GM23338 (cell line): ENCODE results near the gene ADSS1. TPM values are rescaled to one million over a fixed set of nuclear protein-coding genes. Genes with fewer than 3 reads are reported as not detected.

Source experiments
- ATAC-seq: fragments of 200-7000 bp; cut with Tn5 transposase; 3 replicates; pipeline ENCODE4 v1.9.1; 2020
- DNase-seq: peaks from one replicate; pipeline ENCODE4 v3.0.0-alpha.2; 2015; ENCODE audit warnings: low spot score
- H2AFZ ChIP-seq: fragments of 200-600 bp; sonication (generic); 2 replicates; pipeline ENCODE4 v1.8.0; 2016; ENCODE audit warnings: antibody characterized with exemption, mild to moderate bottlenecking, moderate library complexity
- H3F3A ChIP-seq: fragments of 200-600 bp; sonication (generic); replicated peaks from 2 replicates; pipeline ENCODE4 v1.8.0; 2017; ENCODE audit warnings: antibody characterized with exemption, mixed run types, low read depth
- H3K27ac ChIP-seq: fragments of 200-600 bp; sonication (generic); 2 replicates; pipeline ENCODE4 v1.6.1; 2016; ENCODE audit warnings: low read depth
- H3K27me3 ChIP-seq: fragments of 200-600 bp; sonication (generic); 2 replicates; pipeline ENCODE4 v1.8.0; 2016; ENCODE audit warnings: mild to moderate bottlenecking, mixed run types, moderate library complexity; ENCODE audit not compliant: insufficient read depth
- H3K36me3 ChIP-seq: fragments of 200-600 bp; sonication (generic); 2 replicates; pipeline ENCODE4 v1.8.0; 2016; ENCODE audit warnings: mild to moderate bottlenecking; ENCODE audit not compliant: insufficient read depth
- H3K4me1 ChIP-seq: fragments of 200-600 bp; sonication (generic); 2 replicates; pipeline ENCODE4 v1.8.0; 2016; ENCODE audit warnings: mild to moderate bottlenecking, moderate library complexity; ENCODE audit not compliant: insufficient read depth
- H3K4me2 ChIP-seq: fragments of 200-600 bp; sonication (generic); 2 replicates; pipeline ENCODE4 v1.7.1; 2017; ENCODE audit warnings: mixed run types
- H3K4me3 ChIP-seq: fragments of 200-600 bp; sonication (generic); 2 replicates; pipeline ENCODE4 v1.6.1; 2016; ENCODE audit warnings: mixed run types
- H3K79me2 ChIP-seq: fragments of 200-600 bp; sonication (generic); replicated peaks from 2 replicates; pipeline ENCODE4 v1.8.0; 2017; ENCODE audit warnings: mild to moderate bottlenecking; ENCODE audit not compliant: insufficient read depth
- H3K9me2 ChIP-seq: fragments of 200-600 bp; sonication (generic); 2 replicates; pipeline ENCODE4 v1.8.0; 2017; ENCODE audit not compliant: insufficient read depth
- H4K20me1 ChIP-seq: fragments of 200-600 bp; sonication (generic); replicated peaks from 2 replicates; pipeline ENCODE4 v1.8.0; 2017; ENCODE audit warnings: mild to moderate bottlenecking; ENCODE audit not compliant: insufficient read depth
- H3K27ac Mint-ChIP-seq: 2 replicates; pipeline ENCODE4 v1.8.0; 2020; ENCODE audit warnings: inconsistent platforms, mild to moderate bottlenecking, moderate library complexity, mixed read lengths
- H3K27me3 Mint-ChIP-seq: 3 replicates; pipeline ENCODE4 v1.8.0; 2022; ENCODE audit warnings: low read depth, mild to moderate bottlenecking, moderate library complexity, mixed read lengths, inconsistent platforms; ENCODE audit not compliant: insufficient read depth, poor library complexity
- H3K36me3 Mint-ChIP-seq: 3 replicates; pipeline ENCODE4 v1.8.0; 2021; ENCODE audit warnings: low read depth, mild to moderate bottlenecking, inconsistent platforms, moderate library complexity, mixed read lengths
- H3K4me1 Mint-ChIP-seq: 3 replicates; pipeline ENCODE4 v1.8.0; 2020; ENCODE audit warnings: mild to moderate bottlenecking, inconsistent platforms, mixed read lengths
- H3K4me3 Mint-ChIP-seq: 3 replicates; pipeline ENCODE4 v1.8.0; 2021; ENCODE audit warnings: moderate library complexity, mild to moderate bottlenecking, inconsistent platforms, mixed read lengths
- H3K9me3 Mint-ChIP-seq: 3 replicates; pipeline ENCODE4 v1.8.0; 2020; ENCODE audit warnings: moderate library complexity, mild to moderate bottlenecking, inconsistent platforms, mixed read lengths
- CTCF ChIP-seq, 2 experiments: fragments of 200-600 bp in 1 of 2; sonication (generic) in 1 of 2; conservative IDR thresholded peaks; 2 replicates each; pipeline versions ENCODE4 v1.5.1 to v1.6.1; 2016 to 2017; ENCODE audit warnings: antibody characterized with exemption in 2 of 2, low read depth in 2 of 2, mild to moderate bottlenecking in 2 of 2, moderate library complexity in 1 of 2
- EZH2 ChIP-seq: fragments of 200-600 bp; sonication (generic); IDR thresholded peaks from one replicate; pipeline ENCODE4 v1.8.0; 2017; ENCODE audit warnings: antibody characterized with exemption, mild to moderate bottlenecking, low read depth; ENCODE audit not compliant: unreplicated experiment
- EZH2phosphoT487 ChIP-seq: fragments of 200-600 bp; sonication (generic); IDR thresholded peaks from one replicate; pipeline ENCODE4 v1.8.1; 2018; ENCODE audit warnings: antibody characterized with exemption; ENCODE audit not compliant: unreplicated experiment
- JUNB ChIP-seq: IDR thresholded peaks from one replicate; pipeline ENCODE4 v1.6.1; 2016; ENCODE audit warnings: antibody characterized with exemption; ENCODE audit not compliant: unreplicated experiment
- NANOG ChIP-seq: IDR thresholded peaks from 2 replicates; pipeline ENCODE4 v1.6.1; 2016; ENCODE audit warnings: antibody characterized with exemption, borderline replicate concordance
- POLR2AphosphoS5 ChIP-seq: IDR thresholded peaks from 2 replicates; pipeline ENCODE4 v1.6.1; 2016; ENCODE audit warnings: antibody characterized with exemption, low read depth
- REST ChIP-seq: IDR thresholded peaks from one replicate; pipeline ENCODE4 v1.6.1; 2018; ENCODE audit warnings: antibody characterized with exemption; ENCODE audit not compliant: unreplicated experiment
- STAT1 ChIP-seq: IDR thresholded peaks from one replicate; pipeline ENCODE4 v1.6.1; 2016; ENCODE audit warnings: antibody characterized with exemption; ENCODE audit not compliant: unreplicated experiment
- ZNF114 ChIP-seq: fragments of 250-450 bp; sonication (Bioruptor Pico); IDR thresholded peaks from 2 replicates; pipeline ENCODE4 v1.5.0; 2020; ENCODE audit warnings: mild to moderate bottlenecking, moderate library complexity
- ZNF331 ChIP-seq: fragments of 250-450 bp; sonication (Bioruptor Pico); IDR thresholded peaks from 2 replicates; pipeline ENCODE4 v1.5.0; 2020; ENCODE audit warnings: low read depth, mild to moderate bottlenecking, moderate library complexity
- ZNF462 ChIP-seq: fragments of 250-450 bp; sonication (Bioruptor Pico); IDR thresholded peaks from 2 replicates; pipeline ENCODE4 v1.5.0; 2020; ENCODE audit warnings: mild to moderate bottlenecking, moderate library complexity
- polyA plus RNA-seq: library from polyadenylated mRNA; unstranded; fragments of >200 nt; fragmentation: Nextera tagmentation; extraction: Ambion mirVana; gene quantifications from 2 replicates; pipeline ENCODE4 v1.2.1, GENCODE V29; 2016
- total RNA-seq: library from RNA; depleted of rRNA; stranded (reverse); fragments of >200 nt; shearing (Covaris generic); gene quantifications from 2 replicates; pipeline ENCODE4 v1.2.3, GENCODE V29; 2014

Gene ADSS1
- total and polyA plus RNA-seq, 2 experiments from 2014 or later: 9.5 to 11.6 TPM

- TF ChIP-seq CTCF (conservative IDR thresholded peaks at IDR 0.05; ENCODE audit: low read depth in 2 of 2): no peak
- no peak for TF ChIP-seq ZNF331 (CRISPR knock-in tag)
- TF ChIP-seq JUNB: no peak
- no peak for TF ChIP-seq NANOG
- no peak for TF ChIP-seq ZNF114
- TF ChIP-seq STAT1: no peak
- no peak for TF ChIP-seq EZH2phosphoT487
- TF ChIP-seq POLR2AphosphoS5: no peak
- no peak for TF ChIP-seq EZH2
- no peak for TF ChIP-seq REST
Measured at GRCh38 chr14:104741803-104742251, 17.8 kb downstream of the ADSS1 start (continued).

- H3K27ac ChIP-seq: no peak overlapping the region
- Mint-ChIP-seq H3K27me3 (peaks cover 14% of the 10 kb centered on the region), H3K4me1 (no peaks in the 10 kb centered on the region), H3K4me3 (no peak overlapping the region), H3K27ac (no peak overlapping the region), H3K36me3 (0 out of 3 replicates have a peak, but pooled peaks cover 3% of the 10 kb centered on the region), H3K9me3 (no peaks in the 10 kb centered on the region)
- no peaks in the 10 kb centered on the region for H3K9me2 ChIP-seq
- no peaks in the 10 kb centered on the region for H3K4me1 ChIP-seq
- no peaks in the 10 kb centered on the region for H3K79me2 ChIP-seq
- no peaks in the 10 kb centered on the region for H3K27me3 ChIP-seq
- ATAC-seq (no peak), DNase-seq (no peak)
- no peak overlapping the region for H3K4me3 ChIP-seq
- H3K36me3 ChIP-seq: no peaks in the 10 kb centered on the region
- H3K4me2 ChIP-seq: no peak overlapping the region
- H4K20me1 ChIP-seq: no peaks in the 10 kb centered on the region
- no peaks in the 10 kb centered on the region for H3F3A ChIP-seq
- no peak overlapping the region for H2AFZ ChIP-seq
- TF ChIP-seq NANOG (no peak), ZNF331 (CRISPR knock-in tag) (no peak), POLR2AphosphoS5 (no peak), JUNB (no peak), STAT1 (no peak), EZH2 (no peak), ZNF462 (CRISPR knock-in tag) (no peak)
Measured at GRCh38 chr14:104742586-104743455, 18.8 kb downstream of the ADSS1 start.
